NCI-H2196 (cell line): ENCODE measurements around the gene PPARA.

Experiments
- DNase-seq: peaks from one replicate; lab custom pipeline; 2025; ENCODE audit not compliant: unreplicated experiment; lab: John Stamatoyannopoulos, UW

PPARA gene

GRCh38 chr22:46269564-46269963 is 119.2 kb downstream of the PPARA start:
- no peak for DNase-seq

DNA sequence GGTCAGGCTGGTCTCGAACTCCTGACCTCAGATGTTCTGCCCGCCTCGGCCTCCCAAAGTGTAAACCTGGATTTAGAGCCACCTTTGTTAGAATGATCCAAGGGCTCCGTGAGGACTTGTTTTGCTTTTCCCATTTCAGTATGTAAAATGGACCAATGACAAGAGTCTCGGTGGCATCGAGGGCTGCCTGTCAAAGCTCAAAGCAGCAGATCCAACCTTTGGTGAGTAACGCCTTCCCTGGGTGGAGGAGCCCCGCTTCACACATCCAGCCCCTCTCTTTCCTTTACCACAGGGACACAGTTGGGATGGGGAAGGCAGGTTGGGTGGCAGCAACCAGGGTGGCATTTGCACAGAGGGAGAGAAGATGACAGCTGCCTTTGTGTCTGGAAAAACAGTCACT is 121.9 kb downstream of the PPARA start:
- no peak for DNase-seq

DNA sequence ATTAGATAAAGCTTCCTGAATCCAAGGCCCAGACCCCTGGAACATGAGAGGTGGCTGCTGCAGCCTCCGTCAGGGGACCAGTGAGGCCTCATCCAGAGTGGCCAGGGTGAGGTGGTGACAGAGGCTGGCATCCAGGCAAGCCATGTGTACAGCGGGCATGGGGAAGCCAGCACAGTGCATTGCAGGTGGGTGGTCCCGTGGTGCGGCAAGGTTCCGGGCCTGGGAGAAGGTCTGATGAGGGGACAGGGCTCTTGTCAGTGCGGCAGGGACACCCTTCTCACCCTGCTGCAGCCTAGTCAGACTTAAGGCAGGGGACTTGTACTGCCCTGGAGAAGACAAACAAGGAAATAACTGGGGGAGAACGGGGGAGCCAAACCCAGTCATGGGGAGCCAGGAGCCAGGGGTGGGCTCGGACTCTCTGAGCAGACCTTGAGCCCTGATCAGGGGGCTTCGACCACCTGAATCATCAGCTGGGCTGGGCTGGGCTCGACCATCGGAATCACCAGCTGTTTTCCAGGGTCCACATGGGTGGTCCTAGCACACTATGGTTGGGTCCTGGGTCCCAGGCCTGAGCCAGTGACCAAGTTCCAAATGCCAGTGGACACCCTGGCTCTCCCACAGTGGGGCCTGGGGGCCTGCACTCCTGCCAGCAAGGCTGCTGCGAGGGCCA is 122.6 kb downstream of the PPARA start:
- DNase-seq = no peak

GRCh38 chr22:46273432-46274148 is 123.3 kb downstream of the PPARA start:
- DNase-seq = no peak

GRCh38 chr22:46274381-46274780 is 124.1 kb downstream of the PPARA start:
- no peak for DNase-seq

DNA sequence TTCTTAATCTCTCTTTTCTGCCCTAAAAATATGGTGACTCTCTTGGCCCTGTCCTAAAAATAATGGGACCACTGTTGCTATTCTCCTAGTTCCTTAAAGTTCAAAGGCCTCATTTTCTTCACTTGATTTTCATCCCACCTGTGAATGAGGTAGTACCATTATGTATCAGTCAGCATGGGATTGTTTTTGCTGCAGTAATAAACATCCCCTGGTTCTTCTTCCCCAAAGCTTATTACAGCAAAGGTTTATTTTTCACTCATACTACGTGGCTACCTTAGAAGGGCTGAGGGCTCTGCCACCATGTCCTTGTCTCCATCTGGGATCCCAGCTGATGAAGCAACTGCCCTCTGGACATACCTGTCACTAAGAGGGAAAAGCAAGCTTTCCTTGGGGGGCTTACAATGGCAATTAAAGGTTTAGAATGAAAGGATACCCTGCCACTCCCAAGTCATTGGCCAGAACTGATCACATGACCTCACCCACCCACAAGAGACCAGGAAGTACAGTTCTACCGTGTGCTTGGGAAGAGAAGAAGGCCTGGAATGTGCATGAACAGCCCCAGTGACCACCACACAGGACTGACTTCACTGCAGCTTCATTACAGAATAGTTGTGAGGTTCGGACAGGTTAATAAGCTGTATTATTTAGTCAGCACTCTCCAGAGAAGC is 125.3 kb downstream of the PPARA start:
- DNase-seq = no peak

DNA sequence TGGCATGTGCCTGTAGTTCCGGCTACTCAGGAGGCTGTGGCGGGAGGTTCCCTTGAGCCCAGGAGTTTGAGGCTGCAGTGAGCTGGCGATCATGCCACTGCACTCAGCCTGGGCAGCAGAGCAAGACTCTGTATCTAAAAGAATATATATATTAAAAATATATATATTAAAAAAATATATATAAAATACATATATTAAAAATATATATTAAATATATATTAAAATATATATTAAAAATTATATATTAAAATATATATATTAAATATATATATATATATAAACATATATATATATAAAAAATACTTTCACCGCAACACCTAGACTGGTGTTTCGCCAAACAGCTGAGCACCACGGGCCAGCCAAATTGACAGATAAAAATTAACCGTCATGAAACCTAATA is 126.2 kb downstream of the PPARA start:
- no peak for DNase-seq

DNA sequence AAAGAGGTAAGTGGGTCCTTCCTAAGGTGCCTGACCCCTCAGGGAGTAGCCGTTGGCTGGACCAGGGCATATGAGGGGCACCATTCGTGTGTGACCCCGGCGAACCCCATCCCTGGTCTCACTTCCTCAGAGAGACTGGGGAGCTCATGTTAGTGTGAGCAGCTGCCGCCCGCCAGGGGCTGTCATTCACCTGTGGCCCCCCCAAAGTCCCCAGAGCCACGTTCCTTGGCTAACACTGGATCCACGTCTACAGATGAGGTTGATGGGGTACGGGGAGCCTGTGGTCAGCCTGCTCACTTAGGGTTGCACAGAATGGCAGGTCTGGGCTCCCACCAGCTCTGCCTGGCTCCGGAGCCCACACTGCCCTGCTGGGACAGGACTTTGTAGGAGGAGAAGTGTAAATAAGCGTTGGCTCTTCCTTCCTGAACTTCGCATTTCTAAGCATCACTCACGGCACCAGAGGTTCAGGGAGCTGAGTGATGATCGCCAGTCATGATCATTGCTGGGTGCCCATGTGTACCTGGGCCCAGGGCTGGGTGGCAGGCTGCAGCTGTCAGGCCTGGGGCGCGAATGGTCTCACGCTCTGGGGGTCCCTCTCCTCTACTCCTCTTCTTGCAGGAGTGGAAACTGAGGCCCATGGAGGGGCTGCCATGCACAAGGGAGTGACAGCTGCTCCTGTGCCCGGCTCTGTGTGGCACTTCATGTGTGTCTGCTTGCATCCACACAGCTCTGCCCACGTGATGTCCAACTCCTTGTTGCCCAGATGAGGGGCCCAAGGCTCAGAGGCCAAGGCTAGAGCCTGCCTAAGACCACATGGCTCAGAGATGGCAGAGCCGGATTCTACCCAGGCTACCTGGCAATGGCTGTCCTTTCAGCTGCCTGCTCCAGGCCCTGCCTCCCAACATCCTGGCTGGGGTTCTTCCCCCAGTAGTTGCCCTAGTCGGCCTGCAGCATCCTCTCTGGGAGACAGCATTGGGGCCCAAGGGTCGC is 128.6 kb downstream of the PPARA start:
- DNase-seq = no peak

- no peak for DNase-seq
Observed at GRCh38 chr22:46280063-46280817, 129.9 kb downstream of the PPARA start.

DNA sequence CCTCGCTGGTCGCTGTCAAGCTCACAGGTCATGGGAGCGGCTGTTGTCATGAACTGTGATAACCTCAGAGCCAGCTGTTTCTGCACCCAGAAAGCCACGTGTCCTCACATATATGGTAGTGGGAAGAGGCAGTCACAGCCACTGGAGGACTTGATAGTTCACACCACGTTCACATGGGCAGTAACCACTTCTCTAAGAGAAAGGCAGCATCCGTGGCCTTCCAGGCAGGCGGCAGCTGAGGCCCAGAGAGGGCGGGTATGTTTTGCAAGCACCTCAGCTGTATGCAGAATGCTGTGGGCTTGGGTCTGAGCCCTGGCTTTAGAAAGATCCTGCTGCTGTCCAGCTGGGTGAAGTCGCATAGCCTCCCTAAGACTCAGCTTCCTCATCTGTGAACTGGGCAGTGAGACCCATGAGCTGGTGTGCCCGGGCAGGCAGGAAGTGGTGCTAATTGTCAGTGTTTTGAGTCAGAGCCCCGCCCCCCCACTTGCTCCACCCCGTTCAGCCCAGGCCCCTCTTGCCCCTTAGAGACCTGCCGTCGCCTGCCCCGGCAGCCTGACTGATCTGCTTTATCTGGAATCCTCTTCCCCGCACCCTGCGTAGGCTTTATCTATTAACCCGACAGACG is 130.8 kb downstream of the PPARA start:
- DNase-seq = no peak

DNA sequence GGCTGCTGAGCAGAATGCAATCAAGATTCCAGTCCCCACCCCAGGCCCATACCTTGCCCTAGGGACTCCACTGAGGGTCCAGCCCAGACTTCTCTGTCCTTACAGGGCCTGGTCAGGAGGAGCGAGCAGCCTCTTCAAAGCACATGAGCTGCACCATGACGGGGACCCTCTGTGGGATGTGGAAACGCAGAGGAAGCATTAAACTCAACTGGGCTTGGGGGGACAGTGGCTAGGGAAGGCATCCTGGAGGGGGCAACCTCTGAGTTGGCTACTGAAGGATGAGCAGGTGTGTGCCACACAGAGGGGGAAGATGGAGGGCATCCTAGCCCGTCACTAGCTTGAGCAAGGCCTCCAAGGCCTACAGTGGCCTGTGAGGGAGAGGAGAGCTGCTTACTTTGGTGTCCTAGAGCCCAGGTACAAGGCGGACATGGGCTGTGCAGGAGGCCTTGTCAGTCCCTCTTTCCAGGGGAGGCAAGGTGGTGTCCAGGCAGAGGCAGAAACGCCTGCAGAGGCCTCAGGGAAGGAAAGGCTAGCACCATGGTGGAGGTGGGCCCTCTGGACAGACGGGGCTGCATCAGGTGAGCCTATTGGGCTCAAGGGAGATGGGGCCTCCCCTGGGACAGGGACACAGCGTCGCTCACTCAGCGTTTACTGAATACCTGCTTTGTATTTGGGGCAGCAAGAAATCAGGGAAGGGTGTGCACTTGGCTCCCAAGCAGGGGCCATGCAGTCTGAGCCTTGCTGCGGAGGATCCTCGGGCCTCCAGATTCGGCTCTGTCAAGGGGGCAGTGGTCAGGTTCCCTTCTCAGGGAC is 131.7 kb downstream of the PPARA start:
- DNase-seq = no peak

GRCh38 chr22:46286006-46286405 is 135.7 kb downstream of the PPARA start:
- DNase-seq = no peak

GRCh38 chr22:46286941-46287872 is 136.9 kb downstream of the PPARA start:
- no peak for DNase-seq

- no peak for DNase-seq
Observed at GRCh38 chr22:46287873-46288751, 137.8 kb downstream of the PPARA start.

- no peak for DNase-seq
Observed at GRCh38 chr22:46288846-46289243, 138.5 kb downstream of the PPARA start.

- DNase-seq = no peak
Observed at GRCh38 chr22:46289244-46289891, 139.0 kb downstream of the PPARA start.
